MM.1S (cell line): ENCODE results near the gene KCNJ15.

ENCODE experiments used
- DNase-seq: peaks from one replicate; pipeline ENCODE4 v3.0.0-alpha.2; 2015
- H2AFZ ChIP-seq: fragments of 300-600 bp; sonication (generic); 2 replicates; pipeline ENCODE4 v1.6.0; 2016; ENCODE audit warnings: antibody characterized with exemption, low read length
- H3F3A ChIP-seq: fragments of 300-600 bp; sonication (generic); 2 replicates; pipeline ENCODE4 v1.6.1; 2016; ENCODE audit warnings: mild to moderate bottlenecking, antibody characterized with exemption, low read length, moderate library complexity, mixed read lengths; ENCODE audit not compliant: insufficient read depth
- H3K27ac ChIP-seq: fragments of 300-600 bp; sonication (generic); 2 replicates; pipeline ENCODE4 v1.5.1; 2016; ENCODE audit warnings: mild to moderate bottlenecking, low read length
- H3K27me3 ChIP-seq: fragments of 300-600 bp; sonication (generic); replicated peaks from 2 replicates; pipeline ENCODE4 v1.6.0; 2016; ENCODE audit warnings: low read length; ENCODE audit not compliant: insufficient read depth
- H3K36me3 ChIP-seq: fragments of 300-600 bp; sonication (generic); replicated peaks from 2 replicates; pipeline ENCODE4 v1.6.1; 2016; ENCODE audit warnings: mild to moderate bottlenecking, low read length, mixed read lengths; ENCODE audit not compliant: insufficient read depth
- H3K4me1 ChIP-seq: fragments of 300-600 bp; sonication (generic); 2 replicates; pipeline ENCODE4 v1.6.1; 2016; ENCODE audit warnings: low read length, mixed read lengths
- H3K4me2 ChIP-seq: fragments of 300-600 bp; sonication (generic); 2 replicates; pipeline ENCODE4 v1.6.0; 2016; ENCODE audit warnings: low read depth, low read length
- H3K4me3 ChIP-seq: fragments of 300-600 bp; sonication (generic); 2 replicates; pipeline ENCODE4 v1.5.1; 2016; ENCODE audit warnings: low read length, mixed read lengths
- H3K79me2 ChIP-seq: fragments of 300-600 bp; sonication (generic); 2 replicates; pipeline ENCODE4 v1.6.1; 2016; ENCODE audit warnings: mixed run types, low read length, mixed read lengths
- H3K9ac ChIP-seq: fragments of 300-600 bp; sonication (generic); 2 replicates; pipeline ENCODE4 v1.6.1; 2016; ENCODE audit warnings: low read length, mixed read lengths
- H3K9me2 ChIP-seq: fragments of 300-600 bp; sonication (generic); replicated peaks from 2 replicates; pipeline ENCODE4 v1.6.1; 2016; ENCODE audit warnings: mild to moderate bottlenecking, low read length, mixed read lengths; ENCODE audit not compliant: insufficient read depth
- H3K9me3 ChIP-seq: fragments of 300-600 bp; sonication (generic); replicated peaks from 2 replicates; pipeline ENCODE4 v1.6.1; 2016; ENCODE audit warnings: mild to moderate bottlenecking, low read length, mixed read lengths; ENCODE audit not compliant: insufficient read depth
- H4K20me1 ChIP-seq: fragments of 300-600 bp; sonication (generic); 2 replicates; pipeline ENCODE4 v1.6.1; 2016; ENCODE audit warnings: mild to moderate bottlenecking, low read length, moderate library complexity, mixed read lengths; ENCODE audit not compliant: insufficient read depth
- CTCF ChIP-seq: fragments of 300-600 bp; sonication (generic); IDR thresholded peaks from 2 replicates; pipeline ENCODE4 v1.5.1; 2016; ENCODE audit warnings: antibody characterized with exemption, low read length, mixed read lengths
- EZH2 ChIP-seq: fragments of 300-600 bp; sonication (generic); optimal IDR thresholded peaks from 2 replicates; pipeline ENCODE3; 2017; ENCODE audit warnings: low read depth, mild to moderate bottlenecking, antibody characterized with exemption, low read length, mixed read lengths
- EZH2phosphoT487 ChIP-seq: fragments of 300-600 bp; sonication (generic); IDR thresholded peaks from 2 replicates; pipeline ENCODE4 v1.6.1; 2018; ENCODE audit warnings: antibody characterized with exemption, low read length

The KCNJ15 gene

GRCh38 chr21:38293113-38293512 is 36.3 kb downstream of the KCNJ15 start:
- H3F3A ChIP-seq = no peaks in the 10 kb centered on the region
- no peaks in the 10 kb centered on the region for H3K4me1 ChIP-seq
- H3K36me3 ChIP-seq = no peaks in the 10 kb centered on the region
- no peak overlapping the region for H3K9ac ChIP-seq
- no peak overlapping the region for H3K4me3 ChIP-seq
- no peaks in the 10 kb centered on the region for H3K79me2 ChIP-seq
- no peaks in the 10 kb centered on the region for H4K20me1 ChIP-seq
- no peaks in the 10 kb centered on the region for H3K9me2 ChIP-seq
- no peak for DNase-seq
- H3K9me3 ChIP-seq = no peaks in the 10 kb centered on the region
- H3K27ac ChIP-seq = no peak overlapping the region
- no peak overlapping the region for H2AFZ ChIP-seq
- H3K4me2 ChIP-seq = no peak overlapping the region
- TF ChIP-seq CTCF (no peak), EZH2phosphoT487 (no peak), EZH2 (no peak)
- H3K27me3 ChIP-seq = no peaks in the 10 kb centered on the region

GRCh38 chr21:38293765-38294164 is 37.0 kb downstream of the KCNJ15 start:
- no peak for DNase-seq
- H3K9me2 ChIP-seq = no peaks in the 10 kb centered on the region
- H3K9ac ChIP-seq = no peak overlapping the region
- H3K4me3 ChIP-seq = no peak overlapping the region
- H3K27ac ChIP-seq = no peak overlapping the region
- no peaks in the 10 kb centered on the region for H3K27me3 ChIP-seq
- no peaks in the 10 kb centered on the region for H3K9me3 ChIP-seq
- no peaks in the 10 kb centered on the region for H3K4me1 ChIP-seq
- no peaks in the 10 kb centered on the region for H3K79me2 ChIP-seq
- TF ChIP-seq EZH2 = no peak
- no peak for TF ChIP-seq CTCF
- no peak for TF ChIP-seq EZH2phosphoT487
- H4K20me1 ChIP-seq = no peaks in the 10 kb centered on the region
- no peaks in the 10 kb centered on the region for H3K36me3 ChIP-seq
- no peak overlapping the region for H3K4me2 ChIP-seq
- H3F3A ChIP-seq = no peaks in the 10 kb centered on the region
- no peak overlapping the region for H2AFZ ChIP-seq

- H3K27ac ChIP-seq = no peak overlapping the region
- H3K9me2 ChIP-seq = no peaks in the 10 kb centered on the region
- H3K9me3 ChIP-seq = no peaks in the 10 kb centered on the region
- no peaks in the 10 kb centered on the region for H3F3A ChIP-seq
- no peak overlapping the region for H3K4me2 ChIP-seq
- H3K36me3 ChIP-seq = no peaks in the 10 kb centered on the region
- H3K9ac ChIP-seq = no peak overlapping the region
- no peaks in the 10 kb centered on the region for H3K79me2 ChIP-seq
- H3K4me3 ChIP-seq = no peak overlapping the region
- H4K20me1 ChIP-seq = no peaks in the 10 kb centered on the region
- no peak overlapping the region for H2AFZ ChIP-seq
- no peaks in the 10 kb centered on the region for H3K4me1 ChIP-seq
- no peak for TF ChIP-seq CTCF
- no peak for TF ChIP-seq EZH2phosphoT487
- TF ChIP-seq EZH2 = no peak
- no peaks in the 10 kb centered on the region for H3K27me3 ChIP-seq
- DNase-seq = no peak
These were observed 37.8 kb downstream of the KCNJ15 start for GRCh38 chr21:38294609-38295008.
